ENCODE results near the gene SEMA3B. TPM values are rescaled to one million over a fixed set of nuclear protein-coding genes. Genes with fewer than 3 reads are reported as not detected.

SEMA3B gene
- total and polyA plus RNA-seq, 2 experiments from 2014 or later, result 2.4 to 3.3 TPM

DNA sequence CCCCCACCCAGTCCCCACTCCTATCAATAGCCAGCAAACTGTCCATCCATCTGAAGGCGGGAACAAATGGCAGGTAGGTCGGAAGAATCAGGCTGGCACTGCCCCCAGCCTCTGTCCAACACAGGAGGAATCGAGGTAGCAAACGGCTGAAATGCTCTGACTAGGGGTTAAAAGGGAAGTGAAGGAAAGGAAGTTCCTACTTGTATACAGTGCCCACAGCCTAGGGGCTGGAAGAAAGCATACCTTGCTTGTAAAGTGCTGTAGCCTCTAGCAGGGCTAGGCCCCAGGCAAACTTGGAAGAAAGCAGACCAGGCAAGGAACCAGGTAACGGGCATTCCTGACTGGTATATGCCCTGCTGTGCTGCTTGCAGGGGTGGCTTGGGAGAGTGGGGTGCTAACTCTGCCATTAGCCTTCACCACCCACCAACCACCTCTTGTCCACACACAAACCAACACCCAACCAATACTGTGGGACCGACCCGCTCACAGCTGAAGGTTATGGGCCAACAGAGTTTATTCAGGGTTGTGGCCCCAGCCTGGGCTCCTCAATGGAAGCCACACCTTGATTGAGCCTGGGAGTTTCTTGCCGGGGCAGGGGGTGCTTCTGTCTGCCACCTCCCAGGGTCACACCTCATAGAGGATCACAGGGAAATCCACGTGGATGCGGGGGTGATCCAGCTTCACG is 56.7 kb downstream of the SEMA3B start:
- Histone ChIP-seq H3K4me3 (no peak overlapping the region), H3K79me2 (replicated peaks; ENCODE audit: insufficient read depth) (peaks cover 16% of the 10 kb centered on the region), H2AFZ (no peak overlapping the region), H3K36me3 (ENCODE audit: insufficient read depth) (peaks cover 2% of the 10 kb centered on the region; the same call in 1 of the 2 replicates), H3K4me1 (ENCODE audit: insufficient read depth) (peaks cover 18% of the 10 kb centered on the region), H3K4me2 (no peak overlapping the region), H3F3A (replicated peaks; ENCODE audit: low read depth) (peaks cover 34% of the 10 kb centered on the region; the same call in 1 of the 2 replicates), H4K20me1 (replicated peaks; ENCODE audit: insufficient read depth) (peaks cover 8% of the 10 kb centered on the region; the same call in 1 of the 2 replicates), H3K27ac (ENCODE audit: low read depth) (no peak overlapping the region), H3K9me2 (ENCODE audit: insufficient read depth) (no peaks in the 10 kb centered on the region), H3K27me3 (ENCODE audit: insufficient read depth) (no peaks in the 10 kb centered on the region)
- Mint-ChIP-seq H3K4me3 (no peak overlapping the region), H3K27ac (no peak overlapping the region), H3K9me3 (no peaks in the 10 kb centered on the region), H3K4me1 (peaks cover 32% of the 10 kb centered on the region), H3K36me3 (ENCODE audit: low read depth) (peaks cover 25% of the 10 kb centered on the region), H3K27me3 (ENCODE audit: insufficient read depth, low read depth, poor library complexity) (peaks cover 16% of the 10 kb centered on the region)
- DNase-seq (ENCODE audit: low spot score) (no peak), ATAC-seq (no peak)
- TF ChIP-seq EZH2 (IDR thresholded peaks at IDR 0.05; ENCODE audit: low read depth, unreplicated experiment) (no peak), JUNB (IDR thresholded peaks at IDR 0.05; ENCODE audit: unreplicated experiment) (no peak), POLR2AphosphoS5 (IDR thresholded peaks at IDR 0.05; ENCODE audit: low read depth) (no peak), EZH2phosphoT487 (IDR thresholded peaks at IDR 0.05; ENCODE audit: unreplicated experiment) (no peak), STAT1 (IDR thresholded peaks at IDR 0.05; ENCODE audit: unreplicated experiment) (no peak), NANOG (IDR thresholded peaks at IDR 0.05; ENCODE audit: borderline replicate concordance) (no peak), ZNF114 (CRISPR knock-in tag; IDR thresholded peaks at IDR 0.05) (no peak), CREB1 (CRISPR knock-in tag; IDR thresholded peaks at IDR 0.05; ENCODE audit: low read depth) (no peak), ZNF331 (CRISPR knock-in tag; IDR thresholded peaks at IDR 0.05; ENCODE audit: low read depth) (no peak)
- TF ChIP-seq, protein P1, sequence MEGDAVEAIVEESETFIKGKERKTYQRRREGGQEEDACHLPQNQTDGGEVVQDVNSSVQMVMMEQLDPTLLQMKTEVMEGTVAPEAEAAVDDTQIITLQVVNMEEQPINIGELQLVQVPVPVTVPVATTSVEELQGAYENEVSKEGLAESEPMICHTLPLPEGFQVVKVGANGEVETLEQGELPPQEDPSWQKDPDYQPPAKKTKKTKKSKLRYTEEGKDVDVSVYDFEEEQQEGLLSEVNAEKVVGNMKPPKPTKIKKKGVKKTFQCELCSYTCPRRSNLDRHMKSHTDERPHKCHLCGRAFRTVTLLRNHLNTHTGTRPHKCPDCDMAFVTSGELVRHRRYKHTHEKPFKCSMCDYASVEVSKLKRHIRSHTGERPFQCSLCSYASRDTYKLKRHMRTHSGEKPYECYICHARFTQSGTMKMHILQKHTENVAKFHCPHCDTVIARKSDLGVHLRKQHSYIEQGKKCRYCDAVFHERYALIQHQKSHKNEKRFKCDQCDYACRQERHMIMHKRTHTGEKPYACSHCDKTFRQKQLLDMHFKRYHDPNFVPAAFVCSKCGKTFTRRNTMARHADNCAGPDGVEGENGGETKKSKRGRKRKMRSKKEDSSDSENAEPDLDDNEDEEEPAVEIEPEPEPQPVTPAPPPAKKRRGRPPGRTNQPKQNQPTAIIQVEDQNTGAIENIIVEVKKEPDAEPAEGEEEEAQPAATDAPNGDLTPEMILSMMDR (conservative IDR thresholded peaks at IDR 0.05; ENCODE audit: low read depth in 2 of 2), result no peak
- TF ChIP-seq, protein P2, sequence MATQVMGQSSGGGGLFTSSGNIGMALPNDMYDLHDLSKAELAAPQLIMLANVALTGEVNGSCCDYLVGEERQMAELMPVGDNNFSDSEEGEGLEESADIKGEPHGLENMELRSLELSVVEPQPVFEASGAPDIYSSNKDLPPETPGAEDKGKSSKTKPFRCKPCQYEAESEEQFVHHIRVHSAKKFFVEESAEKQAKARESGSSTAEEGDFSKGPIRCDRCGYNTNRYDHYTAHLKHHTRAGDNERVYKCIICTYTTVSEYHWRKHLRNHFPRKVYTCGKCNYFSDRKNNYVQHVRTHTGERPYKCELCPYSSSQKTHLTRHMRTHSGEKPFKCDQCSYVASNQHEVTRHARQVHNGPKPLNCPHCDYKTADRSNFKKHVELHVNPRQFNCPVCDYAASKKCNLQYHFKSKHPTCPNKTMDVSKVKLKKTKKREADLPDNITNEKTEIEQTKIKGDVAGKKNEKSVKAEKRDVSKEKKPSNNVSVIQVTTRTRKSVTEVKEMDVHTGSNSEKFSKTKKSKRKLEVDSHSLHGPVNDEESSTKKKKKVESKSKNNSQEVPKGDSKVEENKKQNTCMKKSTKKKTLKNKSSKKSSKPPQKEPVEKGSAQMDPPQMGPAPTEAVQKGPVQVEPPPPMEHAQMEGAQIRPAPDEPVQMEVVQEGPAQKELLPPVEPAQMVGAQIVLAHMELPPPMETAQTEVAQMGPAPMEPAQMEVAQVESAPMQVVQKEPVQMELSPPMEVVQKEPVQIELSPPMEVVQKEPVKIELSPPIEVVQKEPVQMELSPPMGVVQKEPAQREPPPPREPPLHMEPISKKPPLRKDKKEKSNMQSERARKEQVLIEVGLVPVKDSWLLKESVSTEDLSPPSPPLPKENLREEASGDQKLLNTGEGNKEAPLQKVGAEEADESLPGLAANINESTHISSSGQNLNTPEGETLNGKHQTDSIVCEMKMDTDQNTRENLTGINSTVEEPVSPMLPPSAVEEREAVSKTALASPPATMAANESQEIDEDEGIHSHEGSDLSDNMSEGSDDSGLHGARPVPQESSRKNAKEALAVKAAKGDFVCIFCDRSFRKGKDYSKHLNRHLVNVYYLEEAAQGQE (IDR thresholded peaks at IDR 0.05; ENCODE audit: unreplicated experiment), result no peak
- TF ChIP-seq, protein P3, sequence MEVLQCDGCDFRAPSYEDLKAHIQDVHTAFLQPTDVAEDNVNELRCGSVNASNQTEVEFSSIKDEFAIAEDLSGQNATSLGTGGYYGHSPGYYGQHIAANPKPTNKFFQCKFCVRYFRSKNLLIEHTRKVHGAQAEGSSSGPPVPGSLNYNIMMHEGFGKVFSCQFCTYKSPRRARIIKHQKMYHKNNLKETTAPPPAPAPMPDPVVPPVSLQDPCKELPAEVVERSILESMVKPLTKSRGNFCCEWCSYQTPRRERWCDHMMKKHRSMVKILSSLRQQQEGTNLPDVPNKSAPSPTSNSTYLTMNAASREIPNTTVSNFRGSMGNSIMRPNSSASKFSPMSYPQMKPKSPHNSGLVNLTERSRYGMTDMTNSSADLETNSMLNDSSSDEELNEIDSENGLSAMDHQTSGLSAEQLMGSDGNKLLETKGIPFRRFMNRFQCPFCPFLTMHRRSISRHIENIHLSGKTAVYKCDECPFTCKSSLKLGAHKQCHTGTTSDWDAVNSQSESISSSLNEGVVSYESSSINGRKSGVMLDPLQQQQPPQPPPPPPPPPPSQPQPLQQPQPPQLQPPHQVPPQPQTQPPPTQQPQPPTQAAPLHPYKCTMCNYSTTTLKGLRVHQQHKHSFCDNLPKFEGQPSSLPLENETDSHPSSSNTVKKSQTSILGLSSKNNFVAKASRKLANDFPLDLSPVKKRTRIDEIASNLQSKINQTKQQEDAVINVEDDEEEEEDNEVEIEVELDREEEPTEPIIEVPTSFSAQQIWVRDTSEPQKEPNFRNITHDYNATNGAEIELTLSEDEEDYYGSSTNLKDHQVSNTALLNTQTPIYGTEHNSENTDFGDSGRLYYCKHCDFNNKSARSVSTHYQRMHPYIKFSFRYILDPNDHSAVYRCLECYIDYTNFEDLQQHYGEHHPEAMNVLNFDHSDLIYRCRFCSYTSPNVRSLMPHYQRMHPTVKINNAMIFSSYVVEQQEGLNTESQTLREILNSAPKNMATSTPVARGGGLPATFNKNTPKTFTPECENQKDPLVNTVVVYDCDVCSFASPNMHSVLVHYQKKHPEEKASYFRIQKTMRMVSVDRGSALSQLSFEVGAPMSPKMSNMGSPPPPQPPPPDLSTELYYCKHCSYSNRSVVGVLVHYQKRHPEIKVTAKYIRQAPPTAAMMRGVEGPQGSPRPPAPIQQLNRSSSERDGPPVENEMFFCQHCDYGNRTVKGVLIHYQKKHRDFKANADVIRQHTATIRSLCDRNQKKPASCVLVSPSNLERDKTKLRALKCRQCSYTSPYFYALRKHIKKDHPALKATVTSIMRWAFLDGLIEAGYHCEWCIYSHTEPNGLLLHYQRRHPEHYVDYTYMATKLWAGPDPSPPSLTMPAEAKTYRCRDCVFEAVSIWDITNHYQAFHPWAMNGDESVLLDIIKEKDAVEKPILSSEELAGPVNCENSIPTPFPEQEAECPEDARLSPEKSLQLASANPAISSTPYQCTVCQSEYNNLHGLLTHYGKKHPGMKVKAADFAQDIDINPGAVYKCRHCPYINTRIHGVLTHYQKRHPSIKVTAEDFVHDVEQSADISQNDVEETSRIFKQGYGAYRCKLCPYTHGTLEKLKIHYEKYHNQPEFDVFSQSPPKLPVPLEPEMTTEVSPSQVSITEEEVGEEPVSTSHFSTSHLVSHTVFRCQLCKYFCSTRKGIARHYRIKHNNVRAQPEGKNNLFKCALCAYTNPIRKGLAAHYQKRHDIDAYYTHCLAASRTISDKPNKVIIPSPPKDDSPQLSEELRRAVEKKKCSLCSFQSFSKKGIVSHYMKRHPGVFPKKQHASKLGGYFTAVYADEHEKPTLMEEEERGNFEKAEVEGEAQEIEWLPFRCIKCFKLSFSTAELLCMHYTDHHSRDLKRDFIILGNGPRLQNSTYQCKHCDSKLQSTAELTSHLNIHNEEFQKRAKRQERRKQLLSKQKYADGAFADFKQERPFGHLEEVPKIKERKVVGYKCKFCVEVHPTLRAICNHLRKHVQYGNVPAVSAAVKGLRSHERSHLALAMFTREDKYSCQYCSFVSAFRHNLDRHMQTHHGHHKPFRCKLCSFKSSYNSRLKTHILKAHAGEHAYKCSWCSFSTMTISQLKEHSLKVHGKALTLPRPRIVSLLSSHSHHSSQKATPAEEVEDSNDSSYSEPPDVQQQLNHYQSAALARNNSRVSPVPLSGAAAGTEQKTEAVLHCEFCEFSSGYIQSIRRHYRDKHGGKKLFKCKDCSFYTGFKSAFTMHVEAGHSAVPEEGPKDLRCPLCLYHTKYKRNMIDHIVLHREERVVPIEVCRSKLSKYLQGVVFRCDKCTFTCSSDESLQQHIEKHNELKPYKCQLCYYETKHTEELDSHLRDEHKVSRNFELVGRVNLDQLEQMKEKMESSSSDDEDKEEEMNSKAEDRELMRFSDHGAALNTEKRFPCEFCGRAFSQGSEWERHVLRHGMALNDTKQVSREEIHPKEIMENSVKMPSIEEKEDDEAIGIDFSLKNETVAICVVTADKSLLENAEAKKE (CRISPR knock-in tag; IDR thresholded peaks at IDR 0.05), result no peak
- TF ChIP-seq, protein P4, sequence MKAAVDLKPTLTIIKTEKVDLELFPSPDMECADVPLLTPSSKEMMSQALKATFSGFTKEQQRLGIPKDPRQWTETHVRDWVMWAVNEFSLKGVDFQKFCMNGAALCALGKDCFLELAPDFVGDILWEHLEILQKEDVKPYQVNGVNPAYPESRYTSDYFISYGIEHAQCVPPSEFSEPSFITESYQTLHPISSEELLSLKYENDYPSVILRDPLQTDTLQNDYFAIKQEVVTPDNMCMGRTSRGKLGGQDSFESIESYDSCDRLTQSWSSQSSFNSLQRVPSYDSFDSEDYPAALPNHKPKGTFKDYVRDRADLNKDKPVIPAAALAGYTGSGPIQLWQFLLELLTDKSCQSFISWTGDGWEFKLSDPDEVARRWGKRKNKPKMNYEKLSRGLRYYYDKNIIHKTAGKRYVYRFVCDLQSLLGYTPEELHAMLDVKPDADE (IDR thresholded peaks at IDR 0.05), result no peak
